Right lobe of liver (tissue), 6 donors: ENCODE results near the gene BAG2. TPM values are rescaled to one million over a fixed set of nuclear protein-coding genes. Genes with fewer than 3 reads are reported as not detected.

Source experiments
- ATAC-seq, 4 donors: fragments of 200-7000 bp; cut with Tn5 transposase; one replicate each; pipeline ENCODE4 v1.9.1; 2020; ENCODE audit warnings: mild to moderate bottlenecking in 4 of 4, moderate library complexity in 4 of 4
- DNase-seq, 3 donors: peaks; one replicate each; pipeline ENCODE4 v3.0.0-alpha.2; 2020
- H3K27ac ChIP-seq, 3 donors: fragments of 200-600 bp; one replicate each; pipeline ENCODE4 v1.8.0; 2022
- H3K27me3 ChIP-seq, 2 donors: fragments of 200-600 bp; one replicate each; pipeline ENCODE4 v1.8.0; 2022
- H3K36me3 ChIP-seq, 4 donors: fragments of 200-600 bp; sonication (generic) in 1 of 4; one replicate each; pipeline versions ENCODE4 v1.5.1 to v1.8.0; 2017 to 2022; ENCODE audit warnings: control low read depth in 1 of 4
- H3K4me1 ChIP-seq, 4 donors: fragments of 200-600 bp; sonication (generic) in 1 of 4; one replicate each; pipeline versions ENCODE4 v1.5.1 to v1.8.0; 2017 to 2022; ENCODE audit warnings: control low read depth in 1 of 4
- H3K4me3 ChIP-seq, 3 donors: fragments of 200-600 bp; one replicate each; pipeline ENCODE4 v1.8.0; 2022
- H3K9me3 ChIP-seq, 4 donors: fragments of 200-600 bp; sonication (generic) in 1 of 4; one replicate each; pipeline versions ENCODE4 v1.5.1 to v1.8.0; 2017 to 2022; ENCODE audit warnings: control low read depth in 1 of 4
- POLR2A ChIP-seq: fragments of 450-650 bp; IDR thresholded peaks from one replicate; pipeline ENCODE4 v1.6.1; 2017; ENCODE audit warnings: antibody characterized with exemption, mild to moderate bottlenecking
- WGBS: methylation state at CpG from one replicate; pipeline ENCODE4 v1.1.6; 2018; ENCODE audit warnings: low coverage, low lambda C conversion rate; ENCODE audit not compliant: insufficient coverage; ENCODE audit errors: missing lambda C conversion rate; 5-methylcytosine and 5-hydroxymethylcytosine counted together
- intact Hi-C, 2 donors: fragments of 100-400 bp; cut with DNase I; formaldehyde crosslinking; loops; one replicate each; pipeline versions ENCODE4 v1.11.2 to v1.14.1; 2022
- total RNA-seq, 6 experiments: library from RNA; depleted of rRNA in 2 of 6; stranded (reverse); fragments of >200 nt in 2 of 6; fragmentation: NEBNext Ultra II Directional in 3 of 6; extraction: Animal tissue kit (Norgen Biotek cat#: 25700) in 3 of 6; gene quantifications; one replicate each; pipeline versions ENCODE4 v1.1.0 to v1.2.4, GENCODE V29; 2016 to 2023
- TF ChIP-seq, protein P1 (sequence below), 4 donors: fragments of 200-600 bp in 3 of 4; fragments of 450-650 bp in 1 of 4; IDR thresholded peaks; one replicate each; pipeline versions ENCODE4 v1.5.1 to v1.8.0; 2016 to 2022; ENCODE audit warnings: antibody characterized with exemption in 4 of 4, mild to moderate bottlenecking in 2 of 4
- donor health status: DM: no; HTN: yes; CAD: no.
- donor health status: DM: no; HTN: no; CAD: no.
- donor health status: DM: no; HTN: no; CAD: no.
- donor health status: DM: no; HTN: yes; CAD: no.
- donor health status: DM: no; HTN: yes; CAD: no.

Gene BAG2
- total RNA-seq, 6 experiments from 2014 or later, result 2.8 to 6.2 (median 4.3) TPM

- ATAC-seq, result no peak
- Histone ChIP-seq H3K4me1 (peaks cover 0 to 3% (median 0%) of the 10 kb centered on the region in 4 donors), H3K4me3 (no peak overlapping the region), H3K9me3 (no peaks in the 10 kb centered on the region), H3K27me3 (no peaks in the 10 kb centered on the region), H3K27ac (no peak overlapping the region), H3K36me3 (no peaks in the 10 kb centered on the region)
- 90% methylated on average over 2 of the region's 2 CpGs for WGBS
- intact Hi-C loops, result no loop called here
- no peak for DNase-seq
- TF ChIP-seq, protein P1, sequence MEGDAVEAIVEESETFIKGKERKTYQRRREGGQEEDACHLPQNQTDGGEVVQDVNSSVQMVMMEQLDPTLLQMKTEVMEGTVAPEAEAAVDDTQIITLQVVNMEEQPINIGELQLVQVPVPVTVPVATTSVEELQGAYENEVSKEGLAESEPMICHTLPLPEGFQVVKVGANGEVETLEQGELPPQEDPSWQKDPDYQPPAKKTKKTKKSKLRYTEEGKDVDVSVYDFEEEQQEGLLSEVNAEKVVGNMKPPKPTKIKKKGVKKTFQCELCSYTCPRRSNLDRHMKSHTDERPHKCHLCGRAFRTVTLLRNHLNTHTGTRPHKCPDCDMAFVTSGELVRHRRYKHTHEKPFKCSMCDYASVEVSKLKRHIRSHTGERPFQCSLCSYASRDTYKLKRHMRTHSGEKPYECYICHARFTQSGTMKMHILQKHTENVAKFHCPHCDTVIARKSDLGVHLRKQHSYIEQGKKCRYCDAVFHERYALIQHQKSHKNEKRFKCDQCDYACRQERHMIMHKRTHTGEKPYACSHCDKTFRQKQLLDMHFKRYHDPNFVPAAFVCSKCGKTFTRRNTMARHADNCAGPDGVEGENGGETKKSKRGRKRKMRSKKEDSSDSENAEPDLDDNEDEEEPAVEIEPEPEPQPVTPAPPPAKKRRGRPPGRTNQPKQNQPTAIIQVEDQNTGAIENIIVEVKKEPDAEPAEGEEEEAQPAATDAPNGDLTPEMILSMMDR (IDR thresholded peaks at IDR 0.05), result no peak
- TF ChIP-seq POLR2A, result no peak
Observed at GRCh38 chr6:57226221-57226620, 54.1 kb downstream of the BAG2 start.

Other genes with a start within 250 kb of the BAG2 start
- not detected for gene BEND6, start 217.2 kb upstream of the BAG2 start, total RNA-seq
- 1 to 10 TPM; 3.2 to 6.5 (median 4.5) TPM for gene KIAA1586, start 125.6 kb upstream of the BAG2 start, total RNA-seq
- 10 to 100 TPM; 14.4 to 24.9 (median 19.1) TPM for gene ZNF451, start 82.1 kb upstream of the BAG2 start, total RNA-seq
- gene RAB23, start 50.0 kb downstream of the BAG2 start, total RNA-seq, result 1 to 10 TPM; 2.0 to 3.1 (median 2.5) TPM
- gene PRIM2, start 145.3 kb downstream of the BAG2 start, total RNA-seq, result 1 to 10 TPM; 2.8 to 5.8 (median 3.7) TPM